ENCODE measurements around the gene CLEC10A.
"Not testable (repeated sequence)": the region's sequence is repeated elsewhere in the genome, so short reads cannot be mapped to it uniquely, and the experiment has no call there.

The CLEC10A gene

GRCh38 chr17:7095625-7096024 lies 15.6 kb upstream of the CLEC10A start:
- no peaks in the 10 kb centered on the region for H3K36me3 ChIP-seq (ENCODE audit: control insufficient read depth in 1 of 2, insufficient read depth in 2 of 2, low read depth in 1 of 2, low read length in 2 of 2)
- 100% methylated on average over 1 of the region's 1 CpG for WGBS
- no peaks in the 10 kb centered on the region for H3K79me1 ChIP-seq (replicated peaks; ENCODE audit: low read length, poor library complexity, severe bottlenecking)
- H2AK5ac ChIP-seq (ENCODE audit: low read length, severe bottlenecking) = no peak overlapping the region
- H3K4me2 ChIP-seq (ENCODE audit: low read length, poor library complexity, severe bottlenecking) = no peak overlapping the region
- H3K4me1 ChIP-seq (ENCODE audit: control insufficient read depth, insufficient read depth, low read depth, low read length) = no peaks in the 10 kb centered on the region
- H3K18ac ChIP-seq (ENCODE audit: low read depth in 1 of 2, low read length in 2 of 2) = no peak overlapping the region
- no peak overlapping the region for H2BK5ac ChIP-seq (ENCODE audit: low read depth, low read length, poor library complexity, severe bottlenecking)
- peaks cover 9 to 37% of the 10 kb centered on the region in 2 experiments for H3K27me3 ChIP-seq (ENCODE audit: control insufficient read depth in 1 of 2, insufficient read depth in 1 of 2, low read length in 2 of 2)
- no peak overlapping the region for H2BK120ac ChIP-seq (ENCODE audit: low read depth, low read length)
- no peak overlapping the region for H3K4ac ChIP-seq (ENCODE audit: low read depth in 1 of 2, low read length in 2 of 2)
- no peak overlapping the region for H4K8ac ChIP-seq (ENCODE audit: low read length)
- no peak overlapping the region for H2BK12ac ChIP-seq (ENCODE audit: low read length in 2 of 2)
- no peak overlapping the region for H3K27ac ChIP-seq (ENCODE audit: low read length, poor library complexity, severe bottlenecking)
- no peak overlapping the region for H2BK15ac ChIP-seq (ENCODE audit: low read depth, poor library complexity, severe bottlenecking)
- H3K14ac ChIP-seq (ENCODE audit: low read length in 2 of 2) = no peak overlapping the region
- no peaks in the 10 kb centered on the region for H3K9me3 ChIP-seq (ENCODE audit: control insufficient read depth, low read length)
- H4K91ac ChIP-seq (ENCODE audit: low read length) = no peak overlapping the region
- H3K9ac ChIP-seq (ENCODE audit: low read length) = no peak overlapping the region
- H3K4me3 ChIP-seq (ENCODE audit: insufficient read depth in 1 of 2, low read depth in 1 of 2, low read length in 2 of 2) = no peak overlapping the region
- H3K23ac ChIP-seq (ENCODE audit: low read length in 2 of 2) = no peak overlapping the region
- no peak overlapping the region for H2AFZ ChIP-seq (ENCODE audit: low read depth, low read length)
- DNase-seq = no peak

DNA sequence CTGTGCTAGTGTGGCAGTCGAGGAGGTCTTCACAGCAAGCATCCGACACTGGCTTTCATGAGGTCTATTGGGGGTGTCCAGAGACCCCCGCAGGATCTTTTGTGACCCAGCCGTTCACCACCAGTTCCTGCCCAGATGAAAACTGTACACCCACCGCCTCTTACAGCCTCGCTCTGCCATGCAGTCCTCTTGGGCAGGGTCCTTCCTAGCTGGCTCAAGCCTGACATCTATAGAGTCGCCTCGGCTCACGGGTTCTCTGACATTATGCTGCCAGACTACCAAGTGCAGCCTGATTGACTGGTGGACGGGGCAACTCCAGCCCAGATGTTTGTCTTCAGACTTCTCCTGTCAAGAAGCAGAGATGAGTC lies 14.6 kb upstream of the CLEC10A start:
- H3K4me1 ChIP-seq (ENCODE audit: control insufficient read depth, insufficient read depth, low read depth, low read length) = no peaks in the 10 kb centered on the region
- H2AFZ ChIP-seq (ENCODE audit: low read depth, low read length) = no peak overlapping the region
- H3K36me3 ChIP-seq (ENCODE audit: control insufficient read depth in 1 of 2, insufficient read depth in 2 of 2, low read depth in 1 of 2, low read length in 2 of 2) = no peaks in the 10 kb centered on the region
- no peak overlapping the region for H3K4me2 ChIP-seq (ENCODE audit: low read length, poor library complexity, severe bottlenecking)
- no peak overlapping the region for H4K91ac ChIP-seq (ENCODE audit: low read length)
- no peak overlapping the region for H2BK12ac ChIP-seq (ENCODE audit: low read length in 2 of 2)
- 94% methylated on average over 10 of the region's 10 CpGs for WGBS
- no peak for DNase-seq
- H2BK15ac ChIP-seq (ENCODE audit: low read depth, poor library complexity, severe bottlenecking) = no peak overlapping the region
- no peak overlapping the region for H3K18ac ChIP-seq (ENCODE audit: low read depth in 1 of 2, low read length in 2 of 2)
- H4K8ac ChIP-seq (ENCODE audit: low read length) = no peak overlapping the region
- no peak overlapping the region for H3K27ac ChIP-seq (ENCODE audit: low read length, poor library complexity, severe bottlenecking)
- H3K9ac ChIP-seq (ENCODE audit: low read length) = no peak overlapping the region
- no peak overlapping the region for H3K14ac ChIP-seq (ENCODE audit: low read length in 2 of 2)
- no peak overlapping the region for H2AK5ac ChIP-seq (ENCODE audit: low read length, severe bottlenecking)
- H3K4ac ChIP-seq (ENCODE audit: low read depth in 1 of 2, low read length in 2 of 2) = no peak overlapping the region
- no peaks in the 10 kb centered on the region for H3K79me1 ChIP-seq (replicated peaks; ENCODE audit: low read length, poor library complexity, severe bottlenecking)
- no peak overlapping the region for H2BK120ac ChIP-seq (ENCODE audit: low read depth, low read length)
- H3K9me3 ChIP-seq (ENCODE audit: control insufficient read depth, low read length) = no peaks in the 10 kb centered on the region
- no peak overlapping the region for H3K23ac ChIP-seq (ENCODE audit: low read length in 2 of 2)
- no peak overlapping the region for H2BK5ac ChIP-seq (ENCODE audit: low read depth, low read length, poor library complexity, severe bottlenecking)
- no peak overlapping the region for H3K4me3 ChIP-seq (ENCODE audit: insufficient read depth in 1 of 2, low read depth in 1 of 2, low read length in 2 of 2)
- H3K27me3 ChIP-seq (ENCODE audit: control insufficient read depth in 1 of 2, insufficient read depth in 1 of 2, low read length in 2 of 2) = peaks cover 9 to 38% of the 10 kb centered on the region in 2 experiments

DNA sequence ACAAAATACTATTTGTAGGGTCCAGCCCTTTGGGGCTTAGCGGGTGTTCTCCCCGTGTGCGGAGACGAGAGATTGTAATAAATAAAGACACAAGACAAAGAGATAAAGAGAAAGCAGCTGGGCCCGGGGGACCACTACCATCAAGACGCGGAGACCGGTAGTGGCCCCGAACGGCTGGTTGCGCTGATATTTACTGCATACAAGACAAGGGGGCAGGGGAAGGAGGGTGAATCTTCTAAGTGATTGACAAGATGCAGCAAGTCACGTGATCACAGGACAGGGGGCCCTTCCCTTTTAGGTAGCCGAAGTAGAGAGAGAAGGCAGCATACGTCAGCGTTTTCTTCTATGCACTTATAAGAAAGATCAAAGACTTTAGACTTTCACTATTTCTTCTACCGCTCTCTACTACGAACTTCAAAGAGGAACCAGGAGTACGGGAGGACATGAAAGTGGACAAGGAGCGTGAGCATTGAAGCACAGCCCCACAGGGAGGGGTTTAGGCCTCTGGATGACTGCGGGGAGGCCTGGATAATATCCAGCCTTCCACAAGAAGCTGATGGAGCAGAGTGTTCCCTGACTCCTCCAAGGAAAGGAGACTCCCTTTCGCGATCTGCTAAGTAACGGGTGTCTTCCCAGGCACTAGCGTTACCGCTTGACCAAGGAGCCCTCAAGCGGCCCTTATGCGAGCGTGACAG lies 11.4 kb upstream of the CLEC10A start:
- H3K27ac ChIP-seq (ENCODE audit: low read length, poor library complexity, severe bottlenecking); H3K4me1 ChIP-seq (ENCODE audit: control insufficient read depth, insufficient read depth, low read depth, low read length); H3K4me2 ChIP-seq (ENCODE audit: low read length, poor library complexity, severe bottlenecking); H2BK5ac ChIP-seq (ENCODE audit: low read depth, low read length, poor library complexity, severe bottlenecking); DNase-seq; H3K18ac ChIP-seq (ENCODE audit: low read depth in 1 of 2, low read length in 2 of 2); H3K36me3 ChIP-seq (ENCODE audit: control insufficient read depth in 1 of 2, insufficient read depth in 2 of 2, low read depth in 1 of 2, low read length in 2 of 2); H3K14ac ChIP-seq (ENCODE audit: low read length in 2 of 2); H3K9me3 ChIP-seq (ENCODE audit: control insufficient read depth, low read length); H2AK5ac ChIP-seq (ENCODE audit: low read length, severe bottlenecking); H3K9ac ChIP-seq (ENCODE audit: low read length); H2BK15ac ChIP-seq (ENCODE audit: low read depth, poor library complexity, severe bottlenecking); H3K23ac ChIP-seq (ENCODE audit: low read length in 2 of 2); H4K91ac ChIP-seq (ENCODE audit: low read length); H3K4ac ChIP-seq (ENCODE audit: low read depth in 1 of 2, low read length in 2 of 2); H2BK120ac ChIP-seq (ENCODE audit: low read depth, low read length); H3K79me1 ChIP-seq (replicated peaks; ENCODE audit: low read length, poor library complexity, severe bottlenecking); H2AFZ ChIP-seq (ENCODE audit: low read depth, low read length); H4K8ac ChIP-seq (ENCODE audit: low read length); H2BK12ac ChIP-seq (ENCODE audit: low read length in 2 of 2): not testable (repeated sequence)
- H3K4me3 ChIP-seq (ENCODE audit: insufficient read depth in 1 of 2, low read depth in 1 of 2, low read length in 2 of 2) = peak overlapping the region in 1 of 2 experiments; percentile 71
- WGBS = 77% methylated on average over 19 of the region's 28 CpGs
- peaks cover 9 to 41% of the 10 kb centered on the region in 2 experiments for H3K27me3 ChIP-seq (ENCODE audit: control insufficient read depth in 1 of 2, insufficient read depth in 1 of 2, low read length in 2 of 2)

GRCh38 chr17:7089570-7089969 lies 9.5 kb upstream of the CLEC10A start:
- not testable (repeated sequence) for H2BK120ac ChIP-seq (ENCODE audit: low read depth, low read length); H3K4ac ChIP-seq (ENCODE audit: low read depth in 1 of 2, low read length in 2 of 2); H3K4me1 ChIP-seq (ENCODE audit: control insufficient read depth, insufficient read depth, low read depth, low read length); H3K23ac ChIP-seq (ENCODE audit: low read length in 2 of 2); H3K36me3 ChIP-seq (ENCODE audit: control insufficient read depth in 1 of 2, insufficient read depth in 2 of 2, low read depth in 1 of 2, low read length in 2 of 2); H3K4me3 ChIP-seq (ENCODE audit: insufficient read depth in 1 of 2, low read depth in 1 of 2, low read length in 2 of 2); H3K4me2 ChIP-seq (ENCODE audit: low read length, poor library complexity, severe bottlenecking); DNase-seq; H2AFZ ChIP-seq (ENCODE audit: low read depth, low read length); H3K18ac ChIP-seq (ENCODE audit: low read depth in 1 of 2, low read length in 2 of 2); H3K9me3 ChIP-seq (ENCODE audit: control insufficient read depth, low read length); H4K8ac ChIP-seq (ENCODE audit: low read length); H2BK12ac ChIP-seq (ENCODE audit: low read length in 2 of 2); H2AK5ac ChIP-seq (ENCODE audit: low read length, severe bottlenecking); H3K79me1 ChIP-seq (replicated peaks; ENCODE audit: low read length, poor library complexity, severe bottlenecking); H4K91ac ChIP-seq (ENCODE audit: low read length); H2BK15ac ChIP-seq (ENCODE audit: low read depth, poor library complexity, severe bottlenecking); H3K9ac ChIP-seq (ENCODE audit: low read length); H2BK5ac ChIP-seq (ENCODE audit: low read depth, low read length, poor library complexity, severe bottlenecking); H3K14ac ChIP-seq (ENCODE audit: low read length in 2 of 2); H3K27ac ChIP-seq (ENCODE audit: low read length, poor library complexity, severe bottlenecking)
- WGBS = 83% methylated on average over 5 of the region's 6 CpGs
- H3K27me3 ChIP-seq (ENCODE audit: control insufficient read depth in 1 of 2, insufficient read depth in 1 of 2, low read length in 2 of 2) = peaks cover 5 to 31% of the 10 kb centered on the region in 2 experiments
